Panc1 (cell line): ENCODE data around the gene SCN2A.

Experiments used
- TF ChIP-seq, protein P1 (sequence below): fragments of 450-650 bp; IDR thresholded peaks from 2 replicates; pipeline ENCODE4 v1.5.1; 2017; ENCODE audit warnings: mild to moderate bottlenecking
- TF ChIP-seq, protein P2 (sequence below), 2 experiments: IDR thresholded peaks; 2 replicates each; pipeline ENCODE4 v1.6.1; 2011 to 2012; ENCODE audit warnings: low read depth in 2 of 2, control low read depth in 1 of 2, low read length in 1 of 2, mild to moderate bottlenecking in 1 of 2, moderate library complexity in 1 of 2; ENCODE audit not compliant: insufficient read depth in 1 of 2

DNA sequence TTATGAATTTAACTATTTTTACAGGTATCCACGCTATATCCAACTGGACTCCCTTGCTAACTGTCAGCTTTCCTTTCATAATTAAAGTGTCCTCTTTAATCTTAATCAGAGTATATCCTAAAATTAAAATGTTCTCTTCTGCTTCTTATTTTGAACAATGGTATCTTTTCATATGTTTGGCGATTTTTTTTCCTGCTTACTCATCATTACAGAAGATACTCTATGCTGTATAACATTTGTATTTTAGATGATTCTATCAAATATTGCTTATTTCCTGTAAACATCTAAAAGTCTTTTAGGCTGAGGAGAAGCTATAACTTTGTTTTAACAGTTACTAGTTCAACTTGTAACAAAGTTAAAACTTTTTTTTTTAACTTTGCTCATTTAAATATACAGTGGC is 17.4 kb downstream of the SCN2A start:
- TF ChIP-seq, protein P1, sequence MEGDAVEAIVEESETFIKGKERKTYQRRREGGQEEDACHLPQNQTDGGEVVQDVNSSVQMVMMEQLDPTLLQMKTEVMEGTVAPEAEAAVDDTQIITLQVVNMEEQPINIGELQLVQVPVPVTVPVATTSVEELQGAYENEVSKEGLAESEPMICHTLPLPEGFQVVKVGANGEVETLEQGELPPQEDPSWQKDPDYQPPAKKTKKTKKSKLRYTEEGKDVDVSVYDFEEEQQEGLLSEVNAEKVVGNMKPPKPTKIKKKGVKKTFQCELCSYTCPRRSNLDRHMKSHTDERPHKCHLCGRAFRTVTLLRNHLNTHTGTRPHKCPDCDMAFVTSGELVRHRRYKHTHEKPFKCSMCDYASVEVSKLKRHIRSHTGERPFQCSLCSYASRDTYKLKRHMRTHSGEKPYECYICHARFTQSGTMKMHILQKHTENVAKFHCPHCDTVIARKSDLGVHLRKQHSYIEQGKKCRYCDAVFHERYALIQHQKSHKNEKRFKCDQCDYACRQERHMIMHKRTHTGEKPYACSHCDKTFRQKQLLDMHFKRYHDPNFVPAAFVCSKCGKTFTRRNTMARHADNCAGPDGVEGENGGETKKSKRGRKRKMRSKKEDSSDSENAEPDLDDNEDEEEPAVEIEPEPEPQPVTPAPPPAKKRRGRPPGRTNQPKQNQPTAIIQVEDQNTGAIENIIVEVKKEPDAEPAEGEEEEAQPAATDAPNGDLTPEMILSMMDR: no peak
- TF ChIP-seq, protein P2, sequence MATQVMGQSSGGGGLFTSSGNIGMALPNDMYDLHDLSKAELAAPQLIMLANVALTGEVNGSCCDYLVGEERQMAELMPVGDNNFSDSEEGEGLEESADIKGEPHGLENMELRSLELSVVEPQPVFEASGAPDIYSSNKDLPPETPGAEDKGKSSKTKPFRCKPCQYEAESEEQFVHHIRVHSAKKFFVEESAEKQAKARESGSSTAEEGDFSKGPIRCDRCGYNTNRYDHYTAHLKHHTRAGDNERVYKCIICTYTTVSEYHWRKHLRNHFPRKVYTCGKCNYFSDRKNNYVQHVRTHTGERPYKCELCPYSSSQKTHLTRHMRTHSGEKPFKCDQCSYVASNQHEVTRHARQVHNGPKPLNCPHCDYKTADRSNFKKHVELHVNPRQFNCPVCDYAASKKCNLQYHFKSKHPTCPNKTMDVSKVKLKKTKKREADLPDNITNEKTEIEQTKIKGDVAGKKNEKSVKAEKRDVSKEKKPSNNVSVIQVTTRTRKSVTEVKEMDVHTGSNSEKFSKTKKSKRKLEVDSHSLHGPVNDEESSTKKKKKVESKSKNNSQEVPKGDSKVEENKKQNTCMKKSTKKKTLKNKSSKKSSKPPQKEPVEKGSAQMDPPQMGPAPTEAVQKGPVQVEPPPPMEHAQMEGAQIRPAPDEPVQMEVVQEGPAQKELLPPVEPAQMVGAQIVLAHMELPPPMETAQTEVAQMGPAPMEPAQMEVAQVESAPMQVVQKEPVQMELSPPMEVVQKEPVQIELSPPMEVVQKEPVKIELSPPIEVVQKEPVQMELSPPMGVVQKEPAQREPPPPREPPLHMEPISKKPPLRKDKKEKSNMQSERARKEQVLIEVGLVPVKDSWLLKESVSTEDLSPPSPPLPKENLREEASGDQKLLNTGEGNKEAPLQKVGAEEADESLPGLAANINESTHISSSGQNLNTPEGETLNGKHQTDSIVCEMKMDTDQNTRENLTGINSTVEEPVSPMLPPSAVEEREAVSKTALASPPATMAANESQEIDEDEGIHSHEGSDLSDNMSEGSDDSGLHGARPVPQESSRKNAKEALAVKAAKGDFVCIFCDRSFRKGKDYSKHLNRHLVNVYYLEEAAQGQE (IDR thresholded peaks at IDR 0.05; ENCODE audit: insufficient read depth in 1 of 2, low read depth in 2 of 2, low read length in 1 of 2): no peak
